Ectodermal cell (in vitro differentiated cells): ENCODE data around the gene BCL7A.

Source experiments
- H3K27ac ChIP-seq: 2 replicates; pipeline ENCODE4 v1.7.0; 2013; ENCODE audit warnings: mild to moderate bottlenecking, low read depth, low read length; ENCODE audit not compliant: insufficient read depth, poor library complexity, severe bottlenecking
- H3K27me3 ChIP-seq: 2 replicates; pipeline ENCODE4 v1.7.0; 2013; ENCODE audit warnings: mild to moderate bottlenecking, low read length; ENCODE audit not compliant: insufficient read depth, control insufficient read depth, poor library complexity, severe bottlenecking
- H3K36me3 ChIP-seq: one replicate; pipeline ENCODE4 v1.7.0; 2013; ENCODE audit warnings: low read length; ENCODE audit not compliant: control insufficient read depth, insufficient read depth
- H3K4me1 ChIP-seq: one replicate; pipeline ENCODE4 v1.7.0; 2013; ENCODE audit warnings: low read length; ENCODE audit not compliant: control insufficient read depth, insufficient read depth
- H3K4me3 ChIP-seq: 2 replicates; pipeline ENCODE4 v1.7.0; 2013; ENCODE audit warnings: low read depth, low read length, control low read depth; ENCODE audit not compliant: insufficient read depth
- H3K9me3 ChIP-seq: 2 replicates; pipeline ENCODE4 v1.7.0; 2013; ENCODE audit warnings: mild to moderate bottlenecking, low read length, moderate library complexity; ENCODE audit not compliant: control insufficient read depth
- WGBS, 2 experiments: methylation state at CpG; one replicate each; pipeline ENCODE4 v1.1.7; 2013; ENCODE audit warnings: missing lambda C conversion rate in 2 of 2; 5-methylcytosine and 5-hydroxymethylcytosine counted together

BCL7A gene

GRCh38 chr12:122107261-122107660, 85.6 kb downstream of the BCL7A start:
- WGBS, 2 experiments: 89 to 91% methylated on average over 6 of the region's 6 CpGs
- Histone ChIP-seq H3K9me3 (no peaks in the 10 kb centered on the region), H3K27ac (no peak overlapping the region), H3K36me3 (no peaks in the 10 kb centered on the region), H3K4me1 (no peaks in the 10 kb centered on the region), H3K4me3 (no peak overlapping the region), H3K27me3 (no peaks in the 10 kb centered on the region)

- Histone ChIP-seq H3K9me3 (no peaks in the 10 kb centered on the region), H3K4me1 (peaks cover 11% of the 10 kb centered on the region), H3K27me3 (no peaks in the 10 kb centered on the region), H3K36me3 (no peaks in the 10 kb centered on the region), H3K4me3 (no peak overlapping the region), H3K27ac (no peak overlapping the region)
- WGBS, 2 experiments: 79 to 90% methylated on average over 2 of the region's 2 CpGs
These were observed 89.5 kb downstream of the BCL7A start for GRCh38 chr12:122111089-122111641.
